Sigmoid colon (tissue), 4 donors: ENCODE measurements around the gene TFCP2L1.

Experiments used
- EP300 ChIP-seq, 4 donors: sonication (generic); formaldehyde crosslinking; IDR thresholded peaks; one replicate each; pipeline ENCODE4 v1.6.1; 2017; ENCODE audit warnings: antibody characterized with exemption in 4 of 4
- POLR2A ChIP-seq, 2 donors: fragments of 450-650 bp; IDR thresholded peaks; one replicate each; pipeline ENCODE4 v1.6.1; 2016; ENCODE audit warnings: antibody characterized with exemption in 2 of 2, mild to moderate bottlenecking in 2 of 2, moderate library complexity in 2 of 2
- POLR2AphosphoS5 ChIP-seq, 4 donors: sonication (generic); formaldehyde crosslinking; IDR thresholded peaks; one replicate each; pipeline ENCODE4 v1.6.1; 2017; ENCODE audit warnings: antibody characterized with exemption in 4 of 4
- TF ChIP-seq, protein P1 (sequence below), 4 experiments: fragments of 450-650 bp in 3 of 4; fragments of 200-600 bp in 1 of 4; IDR thresholded peaks; one replicate each; pipeline ENCODE4 v1.5.1; 2016 to 2019; ENCODE audit warnings: antibody characterized with exemption in 4 of 4, mild to moderate bottlenecking in 3 of 4, moderate library complexity in 2 of 4

DNA sequence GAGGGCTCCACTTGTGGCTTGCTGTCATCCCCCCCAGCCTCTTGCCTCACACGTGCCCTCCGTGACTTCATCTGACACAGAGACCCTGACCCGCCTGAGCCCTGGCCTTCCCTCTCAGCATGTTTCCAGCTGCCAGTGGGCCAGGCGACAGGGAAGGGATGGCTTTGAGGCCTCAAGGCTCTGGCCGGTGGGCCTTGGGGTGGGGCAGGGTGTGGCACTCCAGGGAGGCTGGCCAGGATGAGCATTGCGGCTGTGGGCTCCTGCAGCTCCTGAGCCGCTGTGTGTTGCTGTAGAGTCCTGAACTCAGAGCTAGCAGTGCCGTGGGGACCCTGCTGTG, 85.0 kb downstream of the TFCP2L1 start:
- TF ChIP-seq POLR2A (IDR thresholded peaks at IDR 0.05) (no peak), POLR2AphosphoS5 (IDR thresholded peaks at IDR 0.05) (no peak), EP300 (IDR thresholded peaks at IDR 0.05) (no peak)
- TF ChIP-seq, protein P1, sequence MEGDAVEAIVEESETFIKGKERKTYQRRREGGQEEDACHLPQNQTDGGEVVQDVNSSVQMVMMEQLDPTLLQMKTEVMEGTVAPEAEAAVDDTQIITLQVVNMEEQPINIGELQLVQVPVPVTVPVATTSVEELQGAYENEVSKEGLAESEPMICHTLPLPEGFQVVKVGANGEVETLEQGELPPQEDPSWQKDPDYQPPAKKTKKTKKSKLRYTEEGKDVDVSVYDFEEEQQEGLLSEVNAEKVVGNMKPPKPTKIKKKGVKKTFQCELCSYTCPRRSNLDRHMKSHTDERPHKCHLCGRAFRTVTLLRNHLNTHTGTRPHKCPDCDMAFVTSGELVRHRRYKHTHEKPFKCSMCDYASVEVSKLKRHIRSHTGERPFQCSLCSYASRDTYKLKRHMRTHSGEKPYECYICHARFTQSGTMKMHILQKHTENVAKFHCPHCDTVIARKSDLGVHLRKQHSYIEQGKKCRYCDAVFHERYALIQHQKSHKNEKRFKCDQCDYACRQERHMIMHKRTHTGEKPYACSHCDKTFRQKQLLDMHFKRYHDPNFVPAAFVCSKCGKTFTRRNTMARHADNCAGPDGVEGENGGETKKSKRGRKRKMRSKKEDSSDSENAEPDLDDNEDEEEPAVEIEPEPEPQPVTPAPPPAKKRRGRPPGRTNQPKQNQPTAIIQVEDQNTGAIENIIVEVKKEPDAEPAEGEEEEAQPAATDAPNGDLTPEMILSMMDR (IDR thresholded peaks at IDR 0.05), result no peak
